T-helper 1 cell treated with Interleukin-12 subunit alpha and Interleukin-12 subunit beta and Interleukin-4 antibody, amounts not matched to agents 30 ng/mL and 1 ng/mL, for 36 hours (primary cell): Measurements from ENCODE around the gene HEXIM1. TPM values are rescaled to one million over a fixed set of nuclear protein-coding genes. Genes with fewer than 3 reads are reported as not detected.

Source experiments
- intact Hi-C: fragments of 100-400 bp; cut with micrococcal nuclease; formaldehyde crosslinking; loops from one replicate; pipeline ENCODE4 v1.15.1; 2024
- total RNA-seq: library from RNA; stranded (reverse); gene quantifications from 2 replicates; pipeline ENCODE4 v1.2.3, GENCODE V29; 2022

The HEXIM1 gene
- total RNA-seq, 1 donor from 2014 or later, result 38.8 TPM

- intact Hi-C loops, result no loop called here
Observed at GRCh38 chr17:45128989-45129388, 19.3 kb upstream of the HEXIM1 start.

DNA sequence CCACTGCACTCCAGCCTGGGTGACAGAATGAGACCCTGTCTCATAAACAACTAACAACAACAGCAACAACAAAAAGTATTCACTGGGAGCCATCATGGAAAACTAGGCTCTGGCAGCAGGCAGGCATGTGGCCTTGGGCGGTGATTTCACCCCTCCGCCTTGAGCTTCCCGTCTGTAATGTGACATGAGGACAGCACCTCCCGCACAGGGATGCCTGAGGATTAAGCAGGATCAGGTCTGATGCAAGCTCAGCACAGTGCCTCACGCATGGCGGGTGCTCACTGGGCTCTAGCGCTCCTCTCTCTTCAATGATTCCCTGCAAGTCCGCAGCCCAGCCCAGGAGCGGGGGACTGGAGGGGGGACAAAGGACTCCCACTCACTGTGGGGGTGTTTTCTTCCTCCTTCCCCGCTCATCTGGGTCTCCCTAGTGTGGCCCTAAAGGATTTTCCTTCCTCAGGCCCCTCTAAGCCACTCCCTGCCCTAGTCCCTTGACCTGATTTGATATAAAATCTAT is 18.8 kb upstream of the HEXIM1 start:
- intact Hi-C loops, result no loop called here

GRCh38 chr17:45129940-45130680 is 18.2 kb upstream of the HEXIM1 start:
- intact Hi-C loops, result no loop called here

DNA sequence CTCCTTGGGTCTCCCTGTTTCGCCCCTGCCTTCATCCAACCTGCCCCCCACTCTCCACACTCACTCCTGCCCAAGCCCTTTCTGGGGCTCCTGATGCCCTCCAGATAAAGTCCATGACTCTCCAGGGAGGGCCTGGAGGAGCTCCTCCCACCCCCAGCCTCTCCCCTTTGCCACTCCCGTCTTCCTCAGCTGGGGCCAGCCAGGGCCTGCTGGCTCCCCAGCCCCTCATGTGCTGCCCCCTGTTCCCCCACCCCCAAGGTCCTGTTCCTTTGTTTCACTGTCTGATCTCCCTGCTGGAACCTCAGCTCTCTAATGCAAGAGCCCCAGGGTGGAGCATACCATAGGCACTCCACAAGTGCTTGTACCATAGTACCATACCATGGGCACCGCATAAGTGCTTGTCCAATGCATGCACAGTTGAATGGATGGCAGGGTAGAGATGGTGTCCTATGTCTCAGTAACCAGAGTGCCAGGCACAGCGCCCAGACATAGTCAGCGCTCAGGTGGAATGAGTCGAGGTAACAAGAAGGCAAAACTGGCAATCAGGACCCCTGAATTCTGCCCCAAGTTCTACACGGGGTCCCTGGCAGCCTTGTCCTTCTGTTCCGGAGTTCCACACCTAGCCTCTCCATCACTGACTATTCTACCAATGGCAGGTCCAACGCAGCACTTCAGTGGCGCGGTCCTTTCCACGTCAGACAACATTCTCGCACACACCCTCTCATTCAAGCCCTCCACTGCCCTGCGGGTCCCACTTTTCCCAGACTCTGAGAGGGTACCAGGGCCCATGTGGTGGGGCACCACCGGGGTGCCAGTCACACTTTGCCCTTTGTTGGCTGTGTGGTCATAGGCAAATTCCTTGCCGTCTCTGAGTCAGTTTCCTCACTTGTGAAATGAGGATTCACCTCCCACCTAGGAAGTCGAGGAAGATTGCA is 17.3 kb upstream of the HEXIM1 start:
- intact Hi-C loops, result no loop called here

DNA sequence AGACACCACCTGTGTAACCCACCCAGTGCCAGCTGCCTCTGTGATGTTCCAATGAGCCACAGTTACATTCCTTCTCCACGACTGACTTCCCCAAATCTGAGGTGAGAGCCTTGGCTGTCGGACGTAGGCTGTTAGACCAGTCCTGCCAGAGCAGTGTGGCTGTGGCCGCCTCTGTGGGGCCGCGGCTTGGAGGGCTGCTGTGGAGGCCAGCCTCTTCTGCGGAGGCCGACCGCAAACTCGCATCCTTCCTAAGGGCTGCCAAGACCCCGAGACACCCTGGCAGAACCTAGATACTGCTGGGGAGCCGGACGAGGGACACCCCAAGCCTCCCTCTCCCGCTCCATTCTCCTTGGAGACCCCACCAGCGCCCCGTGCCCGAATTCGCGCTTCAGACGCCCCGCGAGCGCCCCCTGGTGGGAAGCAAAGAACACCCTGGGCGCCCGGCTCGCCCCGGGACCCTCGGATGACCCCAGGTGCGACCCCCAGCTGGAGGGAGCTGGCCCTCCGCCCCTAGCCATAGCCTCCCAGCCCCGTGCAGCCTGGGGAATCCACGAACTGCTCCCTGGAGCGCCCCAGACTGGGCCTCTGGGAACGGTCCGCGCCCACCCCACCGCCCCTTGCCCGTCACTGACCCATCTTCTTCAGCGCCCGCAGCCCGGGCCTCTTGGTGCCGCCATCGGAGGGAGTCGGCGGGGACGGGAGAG is 16.5 kb upstream of the HEXIM1 start:
- intact Hi-C loops, result loop anchor here (1.0 to 2.0 kb wide), 2 partner anchors 33 to 356 kb away; no protein-coding TSS in a partner anchor

DNA sequence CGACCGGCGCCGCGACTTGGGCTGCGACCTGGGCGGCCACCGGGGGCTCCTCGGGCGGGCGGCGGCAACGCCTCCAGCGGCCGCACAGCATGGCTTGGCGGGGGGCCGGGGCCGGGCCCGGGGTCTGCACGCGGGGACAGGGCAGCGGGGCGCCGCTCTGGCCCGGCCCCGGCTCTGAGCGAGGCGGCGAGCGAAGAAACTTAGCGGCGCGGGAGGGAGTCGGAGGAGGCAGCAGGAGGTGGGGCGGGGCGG is 16.0 kb upstream of the HEXIM1 start, which contains the start of gene PLCD3:
Gene PLCD3, minus strand, starts transcription at position 196 of the 252 bp plus-strand sequence. Its CDS starts 105 bp downstream, at position 91.
- intact Hi-C loops, result loop anchor here (1.0 to 2.0 kb wide), 2 partner anchors 33 to 357 kb away; no protein-coding TSS in a partner anchor

DNA sequence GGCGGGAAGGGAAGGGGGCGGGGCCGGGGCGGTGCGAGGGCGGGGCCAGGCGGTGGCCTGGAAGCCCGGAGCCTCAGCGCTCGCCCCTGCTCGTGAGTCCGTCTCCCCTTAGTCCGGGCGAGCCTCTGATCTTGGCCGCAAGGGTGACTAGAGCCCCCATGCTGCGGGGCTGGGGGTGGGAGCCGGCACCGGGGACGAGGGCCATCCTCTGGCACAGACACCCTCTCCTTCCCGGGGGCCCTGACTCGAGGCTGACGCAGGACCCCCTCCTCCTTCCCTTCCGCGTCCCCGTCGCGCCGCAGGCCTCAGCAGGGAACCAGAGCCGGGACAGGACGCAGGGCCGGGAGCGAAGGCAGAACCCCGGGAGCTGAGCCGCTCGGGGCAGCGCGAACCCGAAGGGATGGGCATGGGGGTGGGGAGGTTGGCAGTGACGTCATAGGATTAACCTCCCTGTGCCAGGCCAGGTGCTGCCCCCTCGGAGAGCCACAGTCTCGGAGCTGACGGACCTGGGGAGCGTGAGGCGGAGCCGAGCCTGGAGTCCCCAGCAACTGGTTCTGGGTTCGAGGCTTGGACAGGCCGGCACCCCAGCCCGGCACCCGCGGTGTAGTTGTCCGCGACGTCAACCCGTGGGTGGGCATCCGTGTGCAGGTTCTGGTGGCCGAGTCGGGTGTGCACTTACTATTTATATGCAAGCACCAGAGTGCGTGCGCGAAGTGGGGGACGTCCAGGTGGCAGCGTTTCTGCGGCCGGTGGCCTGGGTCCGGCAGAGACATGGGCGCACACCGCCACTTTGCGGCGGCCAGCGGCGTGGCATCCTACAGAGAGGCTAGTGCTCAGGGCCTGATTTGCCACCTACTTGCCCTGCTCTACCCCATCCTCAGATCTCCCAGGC is 15.5 kb upstream of the HEXIM1 start:
- intact Hi-C loops, result loop anchor here (1.0 to 2.0 kb wide), 2 partner anchors 34 to 358 kb away; no protein-coding TSS in a partner anchor

- intact Hi-C loops, result loop anchor here (1.0 to 2.0 kb wide), 12 partner anchors 13 to 250 kb away; partner anchors contain the start of genes C1QL1, EFTUD2, HEXIM1 and HEXIM2
Observed at GRCh38 chr17:45135192-45135977, 12.9 kb upstream of the HEXIM1 start, which contains the start of gene ACBD4. Gene ACBD4 (plus strand): TSS chr17:45135687. CDS start chr17:45136145, 458 bp downstream.

DNA sequence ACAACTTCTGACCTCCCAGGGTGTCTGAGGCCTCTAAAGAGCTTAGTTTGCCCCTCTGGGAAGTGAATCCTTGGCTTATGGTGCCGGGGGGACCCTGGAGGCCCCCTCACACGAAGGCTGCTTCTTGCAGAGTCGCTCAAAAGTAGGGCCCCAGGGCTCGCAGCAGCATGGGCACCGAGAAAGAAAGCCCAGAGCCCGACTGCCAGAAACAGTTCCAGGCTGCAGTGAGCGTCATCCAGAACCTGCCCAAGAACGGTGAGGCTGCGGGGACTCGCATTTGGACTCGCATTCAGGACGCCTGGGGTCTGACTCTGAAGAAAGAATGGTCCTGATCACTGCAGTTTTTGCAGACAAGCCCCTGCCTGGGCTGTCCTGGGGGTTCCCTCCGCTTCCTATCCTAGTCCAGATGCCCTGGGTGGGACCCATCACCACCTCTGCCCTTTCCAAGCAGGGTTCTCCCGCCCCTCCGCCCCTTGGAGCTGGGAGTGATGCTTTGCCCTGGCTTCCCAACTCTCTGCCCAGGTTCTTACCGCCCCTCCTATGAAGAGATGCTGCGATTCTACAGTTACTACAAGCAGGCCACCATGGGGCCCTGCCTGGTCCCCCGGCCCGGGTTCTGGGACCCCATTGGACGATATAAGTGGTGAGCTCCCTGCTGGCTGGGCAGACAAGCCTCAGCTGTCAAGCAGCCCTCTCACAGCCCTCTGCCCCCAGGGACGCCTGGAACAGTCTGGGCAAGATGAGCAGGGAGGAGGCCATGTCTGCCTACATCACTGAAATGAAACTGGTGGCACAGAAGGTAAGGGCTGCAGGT is 12.1 kb upstream of the HEXIM1 start:
- intact Hi-C loops, result loop anchor here (1.0 to 2.0 kb wide), 12 partner anchors 12 to 249 kb away; partner anchors contain the start of genes C1QL1, EFTUD2, HEXIM1 and HEXIM2

DNA sequence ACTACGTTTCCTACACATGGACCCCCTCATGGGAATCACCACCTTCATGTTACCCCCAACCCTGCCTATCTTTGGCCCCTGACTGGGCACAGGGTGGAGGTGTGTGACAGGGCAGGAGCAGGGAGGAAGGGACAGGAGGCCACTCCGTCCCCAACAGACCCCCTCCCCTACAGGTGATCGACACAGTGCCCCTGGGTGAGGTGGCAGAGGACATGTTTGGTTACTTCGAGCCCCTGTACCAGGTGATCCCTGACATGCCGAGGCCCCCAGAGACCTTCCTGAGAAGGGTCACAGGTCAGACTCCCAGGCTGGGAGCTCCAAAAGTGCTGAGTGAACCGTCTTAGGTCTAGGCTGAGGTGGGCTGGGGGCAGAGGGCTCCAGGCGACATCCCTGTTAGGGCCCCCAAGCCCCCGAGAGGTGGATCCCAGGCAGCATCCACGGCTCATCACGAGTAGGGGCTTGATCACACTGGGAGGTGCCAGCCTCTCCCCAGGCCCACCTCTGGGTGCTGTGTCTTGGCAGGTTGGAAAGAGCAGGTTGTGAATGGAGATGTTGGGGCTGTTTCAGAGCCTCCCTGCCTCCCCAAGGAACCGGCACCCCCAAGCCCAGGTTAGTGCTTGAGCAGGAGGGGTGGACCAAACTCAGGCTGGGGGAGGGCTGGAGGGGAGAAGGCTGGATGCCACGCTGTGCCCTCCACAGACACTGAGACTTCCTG is 11.3 kb upstream of the HEXIM1 start:
- intact Hi-C loops, result no loop called here

DNA sequence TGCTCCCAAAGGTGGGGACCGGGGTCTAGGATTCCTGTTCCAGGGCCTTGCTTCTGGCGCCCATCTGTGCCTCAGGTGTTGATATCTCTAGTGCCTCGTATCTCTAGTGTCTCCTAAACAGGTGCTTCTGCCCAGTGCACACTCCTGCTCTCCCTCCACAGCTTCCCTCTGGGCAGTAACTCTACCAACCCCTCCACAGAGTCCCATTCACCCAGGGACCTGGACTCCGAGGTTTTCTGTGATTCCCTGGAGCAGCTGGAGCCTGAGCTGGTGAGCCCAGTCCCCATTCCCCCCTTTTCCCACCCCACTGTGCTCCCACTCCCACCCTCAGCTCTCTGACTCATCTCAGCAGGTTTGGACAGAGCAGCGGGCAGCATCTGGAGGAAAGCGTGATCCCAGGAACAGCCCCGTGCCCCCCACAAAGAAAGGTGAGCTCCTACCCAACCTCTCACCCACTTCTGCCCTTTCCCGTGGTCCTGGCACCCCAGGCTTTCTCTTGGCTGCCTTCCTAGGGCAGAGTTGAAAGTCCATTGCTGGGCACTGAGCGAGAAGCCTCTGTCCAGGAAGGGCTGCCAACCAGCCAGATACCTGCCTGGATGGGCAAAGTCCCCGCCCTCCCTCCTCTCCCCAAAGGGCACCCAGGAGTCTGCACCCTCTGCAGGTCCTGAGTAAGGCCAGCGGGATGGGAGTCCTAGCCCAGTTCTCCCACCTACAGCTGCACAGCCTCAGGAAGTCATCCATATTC is 10.5 kb upstream of the HEXIM1 start:
- intact Hi-C loops, result no loop called here

- intact Hi-C loops, result no loop called here
Observed at GRCh38 chr17:45138911-45139532, 9.3 kb upstream of the HEXIM1 start.

DNA sequence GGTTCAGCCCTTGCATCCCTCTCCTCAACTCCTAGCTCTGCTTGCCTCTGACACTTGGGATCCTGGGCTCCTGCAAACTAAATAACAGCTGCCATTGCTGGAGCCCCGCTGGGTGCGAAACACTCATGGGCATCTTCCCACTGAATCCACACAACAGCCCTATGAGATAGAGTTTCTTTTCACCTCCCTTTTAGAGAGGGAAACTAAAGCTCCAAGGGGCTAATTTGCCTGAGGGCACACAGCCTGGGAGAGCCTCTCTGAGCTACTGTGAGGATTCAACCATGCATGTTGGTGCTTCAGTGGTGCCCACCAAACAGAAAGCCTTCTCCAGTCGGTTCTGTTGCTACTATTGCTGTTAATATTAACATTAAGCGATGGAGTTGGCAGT is 8.7 kb upstream of the HEXIM1 start:
- intact Hi-C loops, result no loop called here

- intact Hi-C loops, result no loop called here
Observed at GRCh38 chr17:45143094-45143670, 5.1 kb upstream of the HEXIM1 start.

DNA sequence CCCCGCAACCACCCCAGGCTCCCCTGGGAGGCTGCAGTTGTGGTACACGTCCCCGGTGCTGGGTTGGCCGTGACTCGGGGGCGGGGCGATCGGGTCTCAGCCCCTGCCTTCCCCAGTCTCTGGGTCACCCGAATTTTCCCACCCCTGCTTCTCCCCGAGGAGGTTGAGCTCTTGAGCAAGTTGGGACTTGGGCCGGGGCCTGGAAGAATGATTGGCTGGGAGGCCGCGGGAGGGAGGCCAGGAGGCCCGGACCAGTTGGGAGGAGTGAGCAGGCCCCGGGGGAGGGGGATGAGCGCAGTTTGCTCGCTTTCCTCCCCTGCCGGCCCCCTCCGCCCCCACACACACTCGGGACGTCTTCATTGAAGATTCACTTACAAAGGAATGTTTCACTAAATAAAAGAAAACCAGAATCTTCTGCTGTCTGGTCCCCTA is 4.5 kb upstream of the HEXIM1 start:
- intact Hi-C loops, result no loop called here
